Activated naive CD8-positive, alpha-beta T cell treated with anti-CD3 and anti-CD28 coated beads, Interleukin-2, amount 10 ng/mL, durations not matched to agents 7 days and 5 days (primary cell): ENCODE results near the gene GUCA2B. TPM values are rescaled to one million over a fixed set of nuclear protein-coding genes. Genes with fewer than 3 reads are reported as not detected.
A peak's percentile ranks its signal among the peaks of the same experiment; 100 is the strongest.

Experiments used
- ATAC-seq: fragments of 150-1000 bp; cut with Tn5 transposase; one replicate; pipeline ENCODE4 v1.10.0; 2021; ENCODE audit warnings: low read depth, moderate library complexity
- POLR2A ChIA-PET: fragments of 350-600 bp; sonication (Branson Sonifier 250); formaldehyde crosslinking; loops from one replicate; lab custom pipeline; 2021; ENCODE audit warnings: antibody characterized with exemption; lab: Charles Lee
- DNase-seq: peaks from one replicate; pipeline ENCODE4 v3.0.0; 2021
- H3K27ac Mint-ChIP-seq: one replicate; pipeline ENCODE4 v1.8.0; 2022; ENCODE audit warnings: mild to moderate bottlenecking, mixed read lengths
- H3K27me3 Mint-ChIP-seq: one replicate; pipeline ENCODE4 v1.8.0; 2022; ENCODE audit warnings: mild to moderate bottlenecking, moderate library complexity, mixed read lengths
- H3K36me3 Mint-ChIP-seq: one replicate; pipeline ENCODE4 v1.8.0; 2021; ENCODE audit warnings: mild to moderate bottlenecking, mixed read lengths
- H3K4me1 Mint-ChIP-seq: one replicate; pipeline ENCODE4 v1.8.0; 2021; ENCODE audit warnings: mixed read lengths
- H3K4me3 Mint-ChIP-seq: one replicate; pipeline ENCODE4 v1.8.0; 2022; ENCODE audit warnings: mild to moderate bottlenecking, moderate library complexity, mixed read lengths
- H3K9me3 Mint-ChIP-seq: one replicate; pipeline ENCODE4 v1.8.0; 2021; ENCODE audit warnings: mixed read lengths
- total RNA-seq, 2 experiments: library from RNA; stranded (reverse); gene quantifications; one replicate each; pipeline ENCODE4 v1.2.3, GENCODE V29; 2021

The GUCA2B gene
- total RNA-seq, 2 experiments from 2014 or later = not detected

GRCh38 chr1:42145764-42146625 lies 7.2 kb upstream of the GUCA2B start:
- no peaks in the 10 kb centered on the region for H3K36me3 Mint-ChIP-seq
- H3K27me3 Mint-ChIP-seq = peaks cover 9% of the 10 kb centered on the region
- H3K4me1 Mint-ChIP-seq = peaks cover 6% of the 10 kb centered on the region
- no peak for DNase-seq
- no peak for ATAC-seq
- no peaks in the 10 kb centered on the region for H3K9me3 Mint-ChIP-seq
- H3K4me3 Mint-ChIP-seq = no peak overlapping the region
- POLR2A ChIA-PET = no interaction called here
- H3K27ac Mint-ChIP-seq = no peak overlapping the region

- H3K27me3 Mint-ChIP-seq = peaks cover 7% of the 10 kb centered on the region
- no peak overlapping the region for H3K27ac Mint-ChIP-seq
- no peaks in the 10 kb centered on the region for H3K36me3 Mint-ChIP-seq
- ATAC-seq (peak; percentile 63), DNase-seq (peak; percentile 75)
- H3K4me3 Mint-ChIP-seq = no peak overlapping the region
- H3K4me1 Mint-ChIP-seq = peaks cover 6% of the 10 kb centered on the region
- H3K9me3 Mint-ChIP-seq = no peaks in the 10 kb centered on the region
- POLR2A ChIA-PET = no interaction called here
Observed at GRCh38 chr1:42146626-42147320, 6.4 kb upstream of the GUCA2B start.

GRCh38 chr1:42148166-42148565 lies 5.0 kb upstream of the GUCA2B start:
- peaks cover 5% of the 10 kb centered on the region for H3K4me1 Mint-ChIP-seq

GRCh38 chr1:42150651-42151050 lies 2.6 kb upstream of the GUCA2B start:
- Mint-ChIP-seq H3K27ac (no peak overlapping the region), H3K9me3 (no peaks in the 10 kb centered on the region), H3K4me1 (no peaks in the 10 kb centered on the region), H3K36me3 (no peaks in the 10 kb centered on the region), H3K4me3 (no peak overlapping the region), H3K27me3 (no peaks in the 10 kb centered on the region)
- POLR2A ChIA-PET = no interaction called here
- ATAC-seq = no peak
- no peak for DNase-seq

More at GRCh38 chr1:42148166-42148565, 5.0 kb upstream of the GUCA2B start:
- POLR2A ChIA-PET = no interaction called here
- DNase-seq = no peak
- Mint-ChIP-seq H3K9me3 (no peaks in the 10 kb centered on the region), H3K4me3 (no peak overlapping the region), H3K27me3 (peaks cover 7% of the 10 kb centered on the region), H3K27ac (no peak overlapping the region), H3K36me3 (no peaks in the 10 kb centered on the region)
- ATAC-seq = no peak

- Mint-ChIP-seq H3K4me3 (no peak overlapping the region), H3K36me3 (no peaks in the 10 kb centered on the region), H3K9me3 (no peaks in the 10 kb centered on the region), H3K27ac (no peak overlapping the region), H3K27me3 (no peaks in the 10 kb centered on the region), H3K4me1 (no peaks in the 10 kb centered on the region)
- ATAC-seq (no peak), DNase-seq (no peak)
- POLR2A ChIA-PET = no interaction called here
Observed at GRCh38 chr1:42152119-42152518, 1.1 kb upstream of the GUCA2B start.

- no peaks in the 10 kb centered on the region for H3K9me3 Mint-ChIP-seq
- POLR2A ChIA-PET = no interaction called here
- H3K27ac Mint-ChIP-seq = no peak overlapping the region
- H3K4me1 Mint-ChIP-seq = peaks cover 6% of the 10 kb centered on the region
- H3K4me3 Mint-ChIP-seq = no peak overlapping the region
- no peaks in the 10 kb centered on the region for H3K27me3 Mint-ChIP-seq
- H3K36me3 Mint-ChIP-seq = no peaks in the 10 kb centered on the region
- ATAC-seq (no peak), DNase-seq (no peak)
Observed at GRCh38 chr1:42153624-42154023, 414 bp downstream of the GUCA2B start.

- DNase-seq (no peak), ATAC-seq (no peak)
- POLR2A ChIA-PET = no interaction called here
- H3K36me3 Mint-ChIP-seq = no peaks in the 10 kb centered on the region
- H3K4me3 Mint-ChIP-seq = no peak overlapping the region
- H3K9me3 Mint-ChIP-seq = no peaks in the 10 kb centered on the region
- H3K27ac Mint-ChIP-seq = no peak overlapping the region
- H3K4me1 Mint-ChIP-seq = peaks cover 6% of the 10 kb centered on the region
- peaks cover 3% of the 10 kb centered on the region for H3K27me3 Mint-ChIP-seq
Observed at GRCh38 chr1:42154685-42155084, 1.5 kb downstream of the GUCA2B start.

GRCh38 chr1:42155362-42155761 lies 2.2 kb downstream of the GUCA2B start:
- no peak overlapping the region for H3K27ac Mint-ChIP-seq
- H3K4me1 Mint-ChIP-seq = peaks cover 6% of the 10 kb centered on the region
- no peaks in the 10 kb centered on the region for H3K9me3 Mint-ChIP-seq
- POLR2A ChIA-PET = no interaction called here
- DNase-seq (no peak), ATAC-seq (no peak)
- H3K27me3 Mint-ChIP-seq = peaks cover 5% of the 10 kb centered on the region
- H3K4me3 Mint-ChIP-seq = no peak overlapping the region
- H3K36me3 Mint-ChIP-seq = no peaks in the 10 kb centered on the region

GRCh38 chr1:42157667-42158066 lies 4.5 kb downstream of the GUCA2B start:
- peak overlapping the region; percentile 4 for H3K4me3 Mint-ChIP-seq
- DNase-seq = no peak
- peaks cover 8% of the 10 kb centered on the region for H3K27me3 Mint-ChIP-seq
- POLR2A ChIA-PET = no interaction called here
- H3K4me1 Mint-ChIP-seq = peaks cover 11% of the 10 kb centered on the region
- H3K9me3 Mint-ChIP-seq = peaks cover 15% of the 10 kb centered on the region
- peak overlapping the region; percentile 69 for H3K27ac Mint-ChIP-seq
- peak; percentile 75 for ATAC-seq
- no peaks in the 10 kb centered on the region for H3K36me3 Mint-ChIP-seq

- POLR2A ChIA-PET = no interaction called here
- peaks cover 11% of the 10 kb centered on the region for H3K4me1 Mint-ChIP-seq
- H3K4me3 Mint-ChIP-seq = peak overlapping the region; percentile 4
- ATAC-seq (no peak), DNase-seq (no peak)
- peaks cover 8% of the 10 kb centered on the region for H3K27me3 Mint-ChIP-seq
- no peaks in the 10 kb centered on the region for H3K36me3 Mint-ChIP-seq
- H3K27ac Mint-ChIP-seq = no peak overlapping the region
- H3K9me3 Mint-ChIP-seq = peaks cover 15% of the 10 kb centered on the region
Observed at GRCh38 chr1:42158189-42158588, 5.0 kb downstream of the GUCA2B start.

- POLR2A ChIA-PET = no interaction called here
- Mint-ChIP-seq H3K9me3 (peaks cover 18% of the 10 kb centered on the region), H3K4me1 (peaks cover 11% of the 10 kb centered on the region), H3K36me3 (no peaks in the 10 kb centered on the region), H3K4me3 (no peak overlapping the region), H3K27ac (no peak overlapping the region), H3K27me3 (peaks cover 8% of the 10 kb centered on the region)
- ATAC-seq (no peak), DNase-seq (no peak)
Observed at GRCh38 chr1:42162181-42162580, 9.0 kb downstream of the GUCA2B start.

GRCh38 chr1:42163114-42163513 lies 9.9 kb downstream of the GUCA2B start:
- peaks cover 8% of the 10 kb centered on the region for H3K27me3 Mint-ChIP-seq
- no peak overlapping the region for H3K4me3 Mint-ChIP-seq
- ATAC-seq (no peak), DNase-seq (no peak)
- no peak overlapping the region for H3K27ac Mint-ChIP-seq
- H3K4me1 Mint-ChIP-seq = peaks cover 5% of the 10 kb centered on the region
- POLR2A ChIA-PET = interaction anchor here (0.6 kb wide), 1 partner anchor 558 kb away, joined by 3 read pairs; no protein-coding TSS in a partner anchor
- no peaks in the 10 kb centered on the region for H3K36me3 Mint-ChIP-seq
- H3K9me3 Mint-ChIP-seq = peaks cover 18% of the 10 kb centered on the region

- H3K4me3 Mint-ChIP-seq = no peak overlapping the region
- POLR2A ChIA-PET = interaction anchor here (0.6 kb wide), 1 partner anchor 558 kb away, joined by 3 read pairs; no protein-coding TSS in a partner anchor
- peaks cover 5% of the 10 kb centered on the region for H3K4me1 Mint-ChIP-seq
- ATAC-seq (no peak), DNase-seq (no peak)
- H3K36me3 Mint-ChIP-seq = no peaks in the 10 kb centered on the region
- peaks cover 18% of the 10 kb centered on the region for H3K9me3 Mint-ChIP-seq
- H3K27ac Mint-ChIP-seq = no peak overlapping the region
- peaks cover 8% of the 10 kb centered on the region for H3K27me3 Mint-ChIP-seq
Observed at GRCh38 chr1:42163536-42164503, 10.6 kb downstream of the GUCA2B start.
